HG03521 (cell line): Measurements from ENCODE around the gene GAB1.

Experiments
- ATAC-seq: cut with Tn5 transposase; IDR thresholded peaks from one replicate; pipeline ENCODE4 v1.9.1; 2021; ENCODE audit warnings: mild to moderate bottlenecking, moderate library complexity; ENCODE audit not compliant: unreplicated experiment

GAB1 gene

GRCh38 chr4:143357161-143357845 lies 20.6 kb downstream of the GAB1 start:
- ATAC-seq, result no peak

- no peak for ATAC-seq
These were observed 21.7 kb downstream of the GAB1 start for GRCh38 chr4:143358419-143358818.

- ATAC-seq, result peak; percentile 88
These were observed 22.4 kb downstream of the GAB1 start for GRCh38 chr4:143358923-143359643.

GRCh38 chr4:143359644-143360193 lies 23.0 kb downstream of the GAB1 start:
- peak; percentile 1 for ATAC-seq

GRCh38 chr4:143360838-143361625 lies 24.4 kb downstream of the GAB1 start:
- ATAC-seq, result no peak

GRCh38 chr4:143362349-143363046 lies 25.8 kb downstream of the GAB1 start:
- no peak for ATAC-seq

- ATAC-seq, result no peak
These were observed 26.7 kb downstream of the GAB1 start for GRCh38 chr4:143363332-143363731.

GRCh38 chr4:143364063-143364462 lies 27.4 kb downstream of the GAB1 start:
- no peak for ATAC-seq

- ATAC-seq, result no peak
These were observed 31.2 kb downstream of the GAB1 start for GRCh38 chr4:143367863-143368262.

- ATAC-seq, result no peak
These were observed 32.9 kb downstream of the GAB1 start for GRCh38 chr4:143369552-143369951.

GRCh38 chr4:143372093-143372915 lies 35.6 kb downstream of the GAB1 start:
- ATAC-seq, result peak; percentile 54

GRCh38 chr4:143374255-143374654 lies 37.6 kb downstream of the GAB1 start:
- no peak for ATAC-seq

- no peak for ATAC-seq
These were observed 38.1 kb downstream of the GAB1 start for GRCh38 chr4:143374771-143375170.

- ATAC-seq, result peak; percentile 32
These were observed 38.8 kb downstream of the GAB1 start for GRCh38 chr4:143375326-143376073.

- ATAC-seq, result peak; percentile 48
These were observed 41.0 kb downstream of the GAB1 start for GRCh38 chr4:143377611-143378099.

- no peak for ATAC-seq
These were observed 44.0 kb downstream of the GAB1 start for GRCh38 chr4:143380629-143381028.

- peak; percentile 36 for ATAC-seq
These were observed 44.8 kb downstream of the GAB1 start for GRCh38 chr4:143381189-143382118.

GRCh38 chr4:143382596-143382995 lies 45.9 kb downstream of the GAB1 start:
- no peak for ATAC-seq
